Measurements from ENCODE around the gene NTN5.
"Not testable (repeated sequence)": the region's sequence is repeated elsewhere in the genome, so short reads cannot be mapped to it uniquely, and the experiment has no call there.

NTN5 gene

DNA sequence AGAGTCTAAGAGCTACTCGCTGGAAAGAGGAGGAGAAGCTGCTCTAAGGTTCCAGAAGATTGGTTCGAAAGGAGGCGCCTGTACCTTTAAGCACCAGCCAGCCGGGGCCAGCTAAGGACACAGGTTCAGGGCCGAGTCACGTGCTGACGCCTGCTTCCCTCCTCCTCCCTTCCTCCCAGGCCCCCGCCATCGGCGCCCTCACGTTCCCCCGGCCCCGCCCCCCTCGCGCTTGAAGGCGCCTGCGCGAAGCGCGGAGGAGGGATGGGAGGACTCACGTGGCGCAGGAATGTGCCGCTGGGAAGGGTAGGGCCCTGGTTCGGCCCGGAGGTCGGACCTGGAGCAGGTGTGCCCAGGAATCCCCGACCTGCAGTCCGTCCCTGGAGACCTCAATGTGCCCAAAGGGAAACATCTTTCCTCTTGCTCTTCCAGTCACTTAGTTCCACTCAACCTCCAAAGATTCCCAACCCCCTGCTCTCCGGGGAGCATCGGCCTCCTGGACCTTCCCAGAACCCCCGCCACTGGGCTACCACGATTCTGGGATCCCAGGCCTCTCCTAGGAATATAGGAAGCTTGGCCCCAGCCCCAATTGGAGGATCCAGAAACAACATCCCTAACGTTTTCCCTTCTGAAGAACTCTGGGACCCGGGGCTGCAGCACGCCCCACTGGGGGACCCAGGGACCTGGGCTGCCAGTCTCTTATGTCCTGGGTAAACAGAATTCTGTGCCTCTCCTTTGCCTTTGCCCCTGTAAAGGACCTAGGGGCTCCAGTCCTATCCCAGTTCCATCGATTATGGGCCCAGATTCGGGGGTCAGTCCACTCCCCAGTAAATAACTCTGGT, 38.2 kb downstream of the NTN5 start:
- peaks cover 0 to 33% (median 10%) of the 10 kb centered on the region in 11 experiments; a peak in 10 of 22 replicates for H4K20me1 ChIP-seq
- no peak for TF ChIP-seq Cebpa-rat (IDR thresholded peaks at IDR 0.05)
- H3K4me2 ChIP-seq, result peak overlapping the region; percentile 95 to 99 (median 98)
- H3K27ac ChIP-seq, result peak overlapping the region; percentile 90 to 99 (median 97)
- peak overlapping the region; percentile 79 to 98 (median 92) for H3K4me3 ChIP-seq
- H3K9ac ChIP-seq, result peak overlapping the region; percentile 88 to 98 (median 93)
- no peaks in the 10 kb centered on the region for H3K27me3 ChIP-seq
- no peaks in the 10 kb centered on the region for H3K9me3 ChIP-seq (replicated peaks in 1 of 11)
- H3K36me3 ChIP-seq, result peaks cover 6 to 40% (median 33%) of the 10 kb centered on the region in 11 experiments; a peak in 20 of 22 replicates
- peaks cover 64 to 85% (median 70%) of the 10 kb centered on the region in 10 experiments for H3K4me1 ChIP-seq

DNA sequence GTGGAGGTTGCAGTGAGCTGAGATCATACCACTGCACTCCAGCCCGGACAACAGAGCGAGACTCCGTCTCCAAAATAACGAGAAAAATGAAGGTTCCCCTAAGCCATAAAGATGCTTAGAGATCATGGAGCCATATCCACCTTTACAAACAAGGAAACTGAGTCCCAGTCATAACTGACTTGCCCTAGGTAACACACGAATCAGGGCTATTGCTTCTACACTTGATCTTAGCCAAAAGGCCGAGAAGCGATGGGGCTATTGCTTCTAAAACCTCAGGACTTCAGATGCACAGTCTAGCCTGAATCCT, 38.8 kb downstream of the NTN5 start:
- no peaks in the 10 kb centered on the region for H3K27me3 ChIP-seq
- H3K36me3 ChIP-seq, result peaks cover 13 to 47% (median 38%) of the 10 kb centered on the region in 11 experiments; a peak in 20 of 22 replicates
- H3K9me3 ChIP-seq (replicated peaks in 1 of 11), result no peaks in the 10 kb centered on the region
- H4K20me1 ChIP-seq, result peaks cover 0 to 37% (median 10%) of the 10 kb centered on the region in 11 experiments; a peak in 10 of 22 replicates
- TF ChIP-seq Cebpa-rat (IDR thresholded peaks at IDR 0.05), result no peak
- peak overlapping the region; percentile 90 to 99 (median 97) for H3K27ac ChIP-seq
- peak overlapping the region; percentile 88 to 98 (median 93) for H3K9ac ChIP-seq
- peaks cover 58 to 79% (median 67%) of the 10 kb centered on the region in 10 experiments for H3K4me1 ChIP-seq
- peak overlapping the region; percentile 47 to 98 (median 90) for H3K4me3 ChIP-seq
- peak overlapping the region; percentile 95 to 99 (median 98) for H3K4me2 ChIP-seq

DNA sequence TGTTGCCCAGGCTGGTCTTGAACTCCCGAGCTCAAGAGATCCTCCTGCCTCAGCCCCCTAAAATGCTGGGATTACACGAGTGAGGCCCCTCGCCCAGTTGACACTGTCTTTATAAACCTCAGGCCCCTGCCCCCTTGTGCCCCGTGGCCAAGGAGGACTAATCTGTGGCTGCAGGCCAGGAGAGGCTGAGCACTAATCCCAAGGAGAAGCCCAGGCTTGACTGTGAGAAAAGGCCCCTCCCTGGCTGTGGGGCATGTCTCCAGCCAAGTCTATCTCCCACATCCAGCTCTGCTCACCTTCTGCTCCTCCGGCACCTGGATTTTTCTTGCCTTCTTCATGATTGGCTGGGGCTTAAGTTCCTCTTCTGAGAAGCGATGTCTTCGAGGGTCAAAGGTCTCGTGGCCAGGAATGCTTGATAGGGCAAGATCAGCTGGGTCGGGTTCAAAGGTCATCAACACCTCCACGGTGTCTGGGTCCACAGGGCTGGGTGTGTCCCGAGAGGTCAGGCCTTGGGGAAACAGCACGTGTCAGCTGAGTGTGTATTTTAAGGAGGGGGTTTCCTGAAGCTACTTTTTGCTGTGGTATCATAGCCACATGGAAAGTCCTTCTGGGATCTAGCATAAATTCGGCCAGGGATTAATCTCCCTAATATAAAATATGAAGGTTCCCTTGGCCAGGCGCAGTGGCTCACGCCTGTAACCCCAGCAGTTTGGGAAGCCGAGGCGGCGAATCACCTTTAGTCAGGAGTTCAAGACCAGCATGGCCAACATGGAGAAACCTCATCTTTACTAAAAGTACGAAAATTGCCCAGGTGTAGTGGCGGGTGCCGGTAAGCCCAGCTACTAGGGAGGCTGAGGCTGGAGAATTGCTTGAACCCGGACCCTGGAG, 39.4 kb downstream of the NTN5 start:
- H3K4me3 ChIP-seq, result peak overlapping the region; percentile 47 to 98 (median 90)
- no peaks in the 10 kb centered on the region for H3K27me3 ChIP-seq
- no peak for TF ChIP-seq Cebpa-rat (IDR thresholded peaks at IDR 0.05)
- peak overlapping the region; percentile 88 to 98 (median 93) for H3K9ac ChIP-seq
- H3K4me2 ChIP-seq, result peak overlapping the region; percentile 95 to 99 (median 98)
- no peaks in the 10 kb centered on the region for H3K9me3 ChIP-seq (replicated peaks in 1 of 11)
- H3K36me3 ChIP-seq, result peaks cover 16 to 53% (median 38%) of the 10 kb centered on the region in 11 experiments; a peak in 20 of 22 replicates
- H4K20me1 ChIP-seq, result peaks cover 0 to 40% (median 11%) of the 10 kb centered on the region in 11 experiments; a peak in 10 of 22 replicates
- H3K4me1 ChIP-seq, result peaks cover 52 to 74% (median 61%) of the 10 kb centered on the region in 10 experiments
- peak overlapping the region; percentile 90 to 99 (median 97) for H3K27ac ChIP-seq

GRCh38 chr19:48632692-48633147, 40.1 kb downstream of the NTN5 start:
- Histone ChIP-seq H3K4me1 (peaks cover 51 to 72% (median 60%) of the 10 kb centered on the region in 10 experiments), H3K9ac (peak overlapping the region; percentile 88 to 98 (median 93))
- TF ChIP-seq Cebpa-rat (IDR thresholded peaks at IDR 0.05), result no peak

DNA sequence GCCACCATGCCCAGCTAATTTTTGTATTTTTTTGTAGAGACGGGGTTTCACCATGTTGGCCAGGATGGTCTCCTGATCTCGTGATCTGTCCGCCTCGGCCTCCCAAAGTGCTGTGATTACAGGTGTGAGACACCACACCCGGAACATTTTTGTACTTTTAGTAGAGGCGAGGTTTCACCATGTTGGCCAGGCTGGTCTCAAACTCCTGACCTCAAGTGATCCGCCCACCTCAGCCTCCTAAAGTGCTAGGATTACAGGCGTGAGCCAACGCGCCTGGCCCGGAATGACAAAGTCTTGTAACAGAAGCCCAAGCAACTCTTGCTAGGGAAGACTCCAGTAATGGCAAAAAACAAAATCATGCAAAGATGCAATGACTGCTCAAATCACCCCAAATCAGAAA, 40.5 kb downstream of the NTN5 start:
- peak overlapping the region; percentile 90 to 99 (median 97); a peak in 20 of 22 replicates for H3K27ac ChIP-seq
- peak overlapping the region; percentile 88 to 98 (median 93); a peak in 19 of 22 replicates for H3K9ac ChIP-seq
- peaks cover 51 to 76% (median 62%) of the 10 kb centered on the region in 10 experiments for H3K4me1 ChIP-seq
- H3K36me3 ChIP-seq, result peaks cover 26 to 61% (median 44%) of the 10 kb centered on the region in 11 experiments; a peak in 20 of 22 replicates
- peaks cover 0 to 45% (median 13%) of the 10 kb centered on the region in 11 experiments; a peak in 10 of 22 replicates for H4K20me1 ChIP-seq
- H3K4me2 ChIP-seq, result peak overlapping the region; percentile 95 to 99 (median 98)
- H3K9me3 ChIP-seq (replicated peaks in 1 of 11); H3K27me3 ChIP-seq: not testable (repeated sequence)
- H3K4me3 ChIP-seq, result 0 out of 20 replicates have a peak overlapping the region, but pooled peaks of 3 of the 10 experiments have one; percentile 2 to 94 (median 88)

More at GRCh38 chr19:48632692-48633147, 40.1 kb downstream of the NTN5 start:
- peaks cover 0 to 45% (median 13%) of the 10 kb centered on the region in 11 experiments; a peak in 10 of 22 replicates for H4K20me1 ChIP-seq
- peak overlapping the region in 9 of 10 experiments; percentile 2 to 98 (median 88); a peak in 9 of 20 replicates for H3K4me3 ChIP-seq
- H3K9me3 ChIP-seq (replicated peaks in 1 of 11), result no peaks in the 10 kb centered on the region
- H3K27me3 ChIP-seq, result no peaks in the 10 kb centered on the region
- H3K36me3 ChIP-seq, result peaks cover 23 to 59% (median 40%) of the 10 kb centered on the region in 11 experiments; a peak in 20 of 22 replicates
- peak overlapping the region; percentile 90 to 99 (median 97) for H3K27ac ChIP-seq
- peak overlapping the region; percentile 95 to 99 (median 98) for H3K4me2 ChIP-seq

GRCh38 chr19:48631225-48631624, 41.6 kb downstream of the NTN5 start:
- H4K20me1 ChIP-seq, result peaks cover 0 to 37% (median 13%) of the 10 kb centered on the region in 11 experiments; a peak in 9 of 22 replicates
- H3K36me3 ChIP-seq, result peaks cover 30 to 66% (median 51%) of the 10 kb centered on the region in 11 experiments; a peak in 21 of 22 replicates
- peak overlapping the region; percentile 35 to 88 (median 66); a peak in 21 of 22 replicates for H3K9ac ChIP-seq
- no peak for TF ChIP-seq Cebpa-rat (IDR thresholded peaks at IDR 0.05)
- H3K4me1 ChIP-seq, result peaks cover 51 to 71% (median 57%) of the 10 kb centered on the region in 10 experiments
- no peaks in the 10 kb centered on the region for H3K27me3 ChIP-seq
- H3K4me3 ChIP-seq, result peak overlapping the region in 5 of 10 experiments; percentile 8 to 61 (median 25); a peak in 6 of 20 replicates
- H3K27ac ChIP-seq, result peak overlapping the region in 10 of 11 experiments; percentile 39 to 99 (median 94); a peak in 20 of 22 replicates
- peak overlapping the region; percentile 95 to 99 (median 98) for H3K4me2 ChIP-seq
- H3K9me3 ChIP-seq (replicated peaks in 1 of 11), result no peaks in the 10 kb centered on the region

DNA sequence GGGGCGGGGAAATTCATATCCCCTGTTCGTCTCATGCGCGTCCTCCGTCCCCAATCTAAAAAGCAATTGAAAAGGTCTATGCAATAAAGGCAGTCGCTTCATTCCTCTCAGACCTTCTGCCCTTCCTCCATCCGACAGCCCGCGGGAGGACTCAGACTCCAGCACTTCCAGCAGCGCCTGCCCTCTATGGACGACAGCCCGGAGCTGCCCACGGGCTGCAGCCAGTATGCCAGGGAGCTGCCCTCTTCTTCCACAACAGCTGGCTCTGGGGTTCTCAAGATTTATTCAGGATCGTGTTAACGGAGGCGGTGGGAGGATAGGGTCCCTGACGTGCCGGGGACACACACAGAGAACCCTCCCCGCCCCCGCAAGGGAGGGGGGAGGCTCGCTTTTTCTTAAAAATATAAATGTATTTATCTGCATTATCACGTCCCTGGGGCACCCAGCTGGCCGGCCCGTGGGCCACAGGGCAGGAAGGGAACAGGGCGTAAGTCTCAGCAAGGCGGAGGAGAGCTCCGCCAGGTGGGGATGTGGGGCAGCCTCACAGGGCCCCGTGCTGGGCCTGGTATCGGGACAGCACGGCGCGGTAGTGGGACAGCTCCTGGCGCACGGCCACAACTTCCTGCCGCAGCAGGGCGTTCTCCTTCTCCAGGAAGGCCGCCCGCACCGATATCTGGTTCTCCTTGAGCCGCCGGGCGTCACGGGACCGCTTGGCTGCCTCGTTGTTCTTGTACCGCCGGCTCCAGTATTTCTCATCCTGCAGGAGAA, 42.3 kb downstream of the NTN5 start:
- Histone ChIP-seq H4K20me1 (peaks cover 0 to 37% (median 13%) of the 10 kb centered on the region in 11 experiments; a peak in 9 of 22 replicates), H3K9me3 (replicated peaks in 1 of 11) (no peaks in the 10 kb centered on the region), H3K27me3 (no peaks in the 10 kb centered on the region), H3K4me3 (peak overlapping the region in 7 of 10 experiments; percentile 0 to 61 (median 15); a peak in 10 of 20 replicates), H3K4me1 (peaks cover 52 to 69% (median 57%) of the 10 kb centered on the region in 10 experiments), H3K27ac (peak overlapping the region in 10 of 11 experiments; percentile 39 to 99 (median 94); a peak in 20 of 22 replicates), H3K36me3 (peaks cover 36 to 73% (median 57%) of the 10 kb centered on the region in 11 experiments), H3K4me2 (peak overlapping the region; percentile 95 to 99 (median 98)), H3K9ac (peak overlapping the region; percentile 35 to 88 (median 66); a peak in 21 of 22 replicates)
- TF ChIP-seq Cebpa-rat (IDR thresholded peaks at IDR 0.05), result no peak
